Ovary (tissue), 9 donors: ENCODE results near the gene RBM20. TPM values are rescaled to one million over a fixed set of nuclear protein-coding genes. Genes with fewer than 3 reads are reported as not detected.
A peak's percentile ranks its signal among the peaks of the same experiment; 100 is the strongest.

Experiments
- DNase-seq, 5 donors: peaks; one replicate each; pipeline ENCODE4 v3.0.0-alpha.2; 2019 to 2020
- H3K27ac ChIP-seq, 2 donors: fragments of 200-600 bp; one replicate each; pipeline versions ENCODE4 v1.5.1 to v1.8.0; 2019 to 2022
- H3K27me3 ChIP-seq: fragments of 200-600 bp; one replicate; pipeline ENCODE4 v1.8.0; 2022
- H3K36me3 ChIP-seq: fragments of 200-600 bp; sonication (generic); one replicate; pipeline ENCODE4 v1.5.1; 2019
- H3K4me1 ChIP-seq: one replicate; pipeline ENCODE4 v1.8.1; 2013; ENCODE audit warnings: mild to moderate bottlenecking, moderate library complexity; ENCODE audit not compliant: insufficient read depth
- H3K4me3 ChIP-seq: fragments of 200-600 bp; sonication (generic); one replicate; pipeline ENCODE4 v1.5.1; 2017
- H3K9me3 ChIP-seq, 2 donors: fragments of 200-600 bp in 1 of 2; sonication (generic) in 1 of 2; one replicate each; pipeline versions ENCODE4 v1.5.1 to v1.8.1; 2013 to 2019; ENCODE audit warnings: mild to moderate bottlenecking in 1 of 2, moderate library complexity in 1 of 2
- CTCF ChIP-seq, 3 donors: fragments of 450-650 bp in 2 of 3; fragments of 200-600 bp in 1 of 3; IDR thresholded peaks; one replicate each; pipeline versions ENCODE4 v1.5.1 to v1.8.0; 2016 to 2022; ENCODE audit warnings: antibody characterized with exemption in 3 of 3, mild to moderate bottlenecking in 1 of 3
- EP300 ChIP-seq: sonication (generic); formaldehyde crosslinking; IDR thresholded peaks from one replicate; pipeline ENCODE4 v1.6.1; 2017; ENCODE audit warnings: antibody characterized with exemption
- POLR2A ChIP-seq: fragments of 450-650 bp; IDR thresholded peaks from one replicate; pipeline ENCODE4 v1.6.1; 2017; ENCODE audit warnings: antibody characterized with exemption, mild to moderate bottlenecking, moderate library complexity
- WGBS, 3 donors: extraction: QIAGEN DNeasy Blood & Tissue Kit in 1 of 3; methylation state at CpG; one replicate each; pipeline versions ENCODE4 v1.1.5 to v1.1.7; 2013 to 2017; 5-methylcytosine and 5-hydroxymethylcytosine counted together
- intact Hi-C, 4 donors: fragments of 100-400 bp; cut with DNase I; formaldehyde crosslinking; loops; one replicate each; pipeline versions ENCODE4 v1.11.0 to v1.15.1; 2022 to 2023
- polyA plus RNA-seq, 2 donors: library from polyadenylated mRNA; stranded (reverse); fragments of 200-250 nt in 1 of 2; fragments of 350-450 nt in 1 of 2; fragmentation: Illumina TruSeq in 1 of 2; extraction: RNeasy Lipid Tissue Mini Kit (QIAGEN cat#74804) in 1 of 2; gene quantifications; one replicate each; pipeline ENCODE4 v1.2.3, GENCODE V29; 2013 to 2014
- total RNA-seq, 7 donors: library from RNA; depleted of rRNA in 2 of 7; stranded (reverse); fragments of >200 nt in 2 of 7; fragmentation: NEBNext Ultra II Directional in 3 of 7; extraction: Animal tissue kit (Norgen Biotek cat#: 25700) in 3 of 7; gene quantifications; one replicate each; pipeline versions ENCODE4 v1.1.0 to v1.2.4, GENCODE V29; 2016 to 2023
- donor health status: DM: no; HTN: no; CAD: no; lungs with moderate emphysema.
- donor health status: DM: no; HTN: no; CAD: no.
- donor health status: Bipolar disorder and iron deficiency.
- donor health status: DM: yes; HTN: yes; CAD: no.
- donor health status: DM: no; HTN: no; CAD: no.
- donor health status: DM: yes; HTN: yes; CAD: no.

Gene RBM20
- total and polyA plus RNA-seq, 9 donors = 0.96 to 4.9 (median 3.6) TPM

GRCh38 chr10:110742801-110743200 lies 98.7 kb downstream of the RBM20 start:
- Histone ChIP-seq H3K27ac (no peak overlapping the region), H3K27me3 (no peaks in the 10 kb centered on the region), H3K36me3 (no peaks in the 10 kb centered on the region), H3K4me1 (peaks cover 6% of the 10 kb centered on the region), H3K4me3 (no peak overlapping the region), H3K9me3 (no peaks in the 10 kb centered on the region)
- no peak for TF ChIP-seq EP300
- no peak for TF ChIP-seq CTCF (IDR thresholded peaks at IDR 0.05)
- TF ChIP-seq POLR2A = no peak
- intact Hi-C loops = loop anchor here in 1 of 4 donors (10.0 kb wide), 1 partner anchor 332 kb away; the partner anchor contains the start of gene ADRA2A
- no peak for DNase-seq
- 92 to 95% (median 95%) methylated on average over 6 of the region's 6 CpGs for WGBS, 3 donors

- intact Hi-C loops = loop anchor here in 1 of 4 donors (5.0 to 10.0 kb wide), 3 partner anchors 63 to 330 kb away; partner anchors contain the start of gene ADRA2A
- Histone ChIP-seq H3K27me3 (no peaks in the 10 kb centered on the region), H3K9me3 (no peaks in the 10 kb centered on the region), H3K27ac (no peak overlapping the region), H3K4me3 (no peak overlapping the region), H3K4me1 (no peaks in the 10 kb centered on the region), H3K36me3 (no peaks in the 10 kb centered on the region)
- no peak for DNase-seq
- TF ChIP-seq POLR2A (no peak), CTCF (IDR thresholded peaks at IDR 0.05) (no peak)
- 40 to 63% (median 52%) methylated on average over 5 of the region's 5 CpGs for WGBS, 3 donors
Observed at GRCh38 chr10:110744782-110745181, 100.6 kb downstream of the RBM20 start.

- no peak for TF ChIP-seq EP300
- no peak for TF ChIP-seq POLR2A
- peak; percentile 27 to 60 (median 50) for TF ChIP-seq CTCF (IDR thresholded peaks at IDR 0.05)
- Histone ChIP-seq H3K27ac (no peak overlapping the region), H3K36me3 (no peaks in the 10 kb centered on the region), H3K4me3 (no peak overlapping the region), H3K4me1 (no peaks in the 10 kb centered on the region), H3K9me3 (no peaks in the 10 kb centered on the region), H3K27me3 (no peaks in the 10 kb centered on the region)
- WGBS, 3 donors = 7 to 12% (median 8%) methylated on average over 4 of the region's 4 CpGs
- intact Hi-C loops = loop anchor here in 1 of 4 donors (5.0 to 10.0 kb wide), 3 partner anchors 61 to 328 kb away; partner anchors contain the start of gene ADRA2A
- DNase-seq = peak; percentile 38 to 61 (median 52)
Observed at GRCh38 chr10:110746254-110746826, 102.2 kb downstream of the RBM20 start.

- Histone ChIP-seq H3K27me3 (no peaks in the 10 kb centered on the region), H3K4me3 (no peak overlapping the region), H3K4me1 (no peaks in the 10 kb centered on the region), H3K36me3 (no peaks in the 10 kb centered on the region), H3K9me3 (no peaks in the 10 kb centered on the region), H3K27ac (no peak overlapping the region)
- 6 to 9% (median 7%) methylated on average over 1 of the region's 1 CpG for WGBS, 3 donors
- TF ChIP-seq CTCF (IDR thresholded peaks at IDR 0.05) (no peak), EP300 (no peak), POLR2A (no peak)
- intact Hi-C loops = loop anchor here in 1 of 4 donors (5.0 to 10.0 kb wide), 3 partner anchors 60 to 328 kb away; partner anchors contain the start of gene ADRA2A
- no peak for DNase-seq
Observed at GRCh38 chr10:110746969-110747608, 103.0 kb downstream of the RBM20 start.
